B cell (primary cell): ENCODE measurements around the gene ATP11A.

Experiments
- EZH2 ChIP-seq: IDR thresholded peaks from 2 replicates; pipeline ENCODE4 v1.6.1; 2012; ENCODE audit warnings: borderline replicate concordance, low read depth, mild to moderate bottlenecking, moderate library complexity, low read length; ENCODE audit not compliant: insufficient read depth, poor library complexity, severe bottlenecking
- TF ChIP-seq, protein P1 (sequence below): fragments of 200-600 bp; IDR thresholded peaks from one replicate; pipeline ENCODE4 v1.8.0; 2022; ENCODE audit warnings: antibody characterized with exemption, mild to moderate bottlenecking

DNA sequence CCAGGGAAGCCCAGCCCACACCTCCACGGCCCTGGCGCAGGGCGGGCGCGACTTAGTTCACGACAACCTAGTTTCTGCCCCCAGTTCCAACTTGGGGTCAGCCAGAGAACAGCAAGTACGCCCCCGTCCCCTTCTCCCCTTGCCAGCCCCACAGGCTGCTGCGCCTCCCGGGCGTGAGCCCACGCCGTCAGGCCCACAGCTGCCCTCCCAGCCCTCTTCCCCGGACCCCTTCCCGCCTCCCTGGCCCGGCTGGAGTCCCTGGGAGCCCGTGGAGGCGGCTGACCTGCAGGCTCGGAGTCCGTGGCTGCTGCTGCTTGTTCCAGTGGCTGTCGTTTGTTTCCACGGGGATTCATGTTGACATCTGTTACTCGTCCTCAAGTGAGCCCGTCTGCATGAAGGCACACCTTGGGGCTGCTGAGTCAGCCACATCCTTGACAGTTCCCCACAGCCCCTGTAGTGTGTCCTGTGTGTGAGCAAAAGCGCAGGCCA, 86.0 kb downstream of the ATP11A start:
- TF ChIP-seq, protein P1, sequence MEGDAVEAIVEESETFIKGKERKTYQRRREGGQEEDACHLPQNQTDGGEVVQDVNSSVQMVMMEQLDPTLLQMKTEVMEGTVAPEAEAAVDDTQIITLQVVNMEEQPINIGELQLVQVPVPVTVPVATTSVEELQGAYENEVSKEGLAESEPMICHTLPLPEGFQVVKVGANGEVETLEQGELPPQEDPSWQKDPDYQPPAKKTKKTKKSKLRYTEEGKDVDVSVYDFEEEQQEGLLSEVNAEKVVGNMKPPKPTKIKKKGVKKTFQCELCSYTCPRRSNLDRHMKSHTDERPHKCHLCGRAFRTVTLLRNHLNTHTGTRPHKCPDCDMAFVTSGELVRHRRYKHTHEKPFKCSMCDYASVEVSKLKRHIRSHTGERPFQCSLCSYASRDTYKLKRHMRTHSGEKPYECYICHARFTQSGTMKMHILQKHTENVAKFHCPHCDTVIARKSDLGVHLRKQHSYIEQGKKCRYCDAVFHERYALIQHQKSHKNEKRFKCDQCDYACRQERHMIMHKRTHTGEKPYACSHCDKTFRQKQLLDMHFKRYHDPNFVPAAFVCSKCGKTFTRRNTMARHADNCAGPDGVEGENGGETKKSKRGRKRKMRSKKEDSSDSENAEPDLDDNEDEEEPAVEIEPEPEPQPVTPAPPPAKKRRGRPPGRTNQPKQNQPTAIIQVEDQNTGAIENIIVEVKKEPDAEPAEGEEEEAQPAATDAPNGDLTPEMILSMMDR = no peak
- TF ChIP-seq EZH2 = no peak
